ENCODE data around the gene ZBTB5.
"Not testable (repeated sequence)": the region's sequence is repeated elsewhere in the genome, so short reads cannot be mapped to it uniquely, and the experiment has no call there.

The ZBTB5 gene, protein sequence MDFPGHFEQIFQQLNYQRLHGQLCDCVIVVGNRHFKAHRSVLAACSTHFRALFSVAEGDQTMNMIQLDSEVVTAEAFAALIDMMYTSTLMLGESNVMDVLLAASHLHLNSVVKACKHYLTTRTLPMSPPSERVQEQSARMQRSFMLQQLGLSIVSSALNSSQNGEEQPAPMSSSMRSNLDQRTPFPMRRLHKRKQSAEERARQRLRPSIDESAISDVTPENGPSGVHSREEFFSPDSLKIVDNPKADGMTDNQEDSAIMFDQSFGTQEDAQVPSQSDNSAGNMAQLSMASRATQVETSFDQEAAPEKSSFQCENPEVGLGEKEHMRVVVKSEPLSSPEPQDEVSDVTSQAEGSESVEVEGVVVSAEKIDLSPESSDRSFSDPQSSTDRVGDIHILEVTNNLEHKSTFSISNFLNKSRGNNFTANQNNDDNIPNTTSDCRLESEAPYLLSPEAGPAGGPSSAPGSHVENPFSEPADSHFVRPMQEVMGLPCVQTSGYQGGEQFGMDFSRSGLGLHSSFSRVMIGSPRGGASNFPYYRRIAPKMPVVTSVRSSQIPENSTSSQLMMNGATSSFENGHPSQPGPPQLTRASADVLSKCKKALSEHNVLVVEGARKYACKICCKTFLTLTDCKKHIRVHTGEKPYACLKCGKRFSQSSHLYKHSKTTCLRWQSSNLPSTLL

DNA sequence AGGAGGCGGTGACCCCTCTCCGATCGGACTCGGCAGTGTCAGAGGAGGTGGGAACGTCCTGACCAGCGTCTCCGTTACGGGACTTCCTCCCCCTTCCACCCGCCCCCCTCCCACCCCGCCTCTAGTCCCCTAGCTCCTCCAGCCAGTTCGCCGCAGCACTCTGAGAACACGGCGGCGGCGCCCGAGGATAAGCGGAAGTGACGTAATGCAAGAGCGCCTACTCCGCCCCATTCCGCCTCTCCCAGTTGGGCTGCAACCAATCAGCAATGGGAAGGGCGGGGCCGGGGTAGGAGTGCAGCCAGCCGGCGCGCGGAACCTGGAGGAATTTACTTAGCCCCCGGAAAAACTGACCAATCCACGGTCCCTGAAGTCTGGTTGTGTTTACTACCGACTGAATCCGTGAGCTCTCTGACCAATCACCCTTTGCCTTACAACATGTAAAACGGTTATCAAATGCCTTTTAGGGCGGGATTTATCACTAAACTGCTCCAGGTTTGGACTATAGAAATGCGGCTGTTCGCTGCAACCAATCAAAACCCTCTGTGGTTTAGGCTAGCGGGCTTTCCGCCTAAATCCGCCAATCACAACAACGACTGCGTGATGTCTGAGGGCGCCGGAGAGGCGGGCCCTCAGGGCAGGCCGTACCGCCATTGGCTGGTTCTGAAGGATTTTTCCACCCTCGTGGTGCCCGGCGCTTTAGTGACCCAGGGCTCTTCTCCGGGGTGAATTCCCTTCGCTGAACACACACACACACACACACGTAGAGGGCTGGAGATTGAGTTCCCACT lies at the start of gene ZBTB5:
TSS of gene ZBTB5 (minus strand) at position 202 of the 788 bp plus-strand sequence. CDS start 22,899 bp downstream, outside the sequence.
- DNase-seq: peak; percentile 97 to 99

DNA sequence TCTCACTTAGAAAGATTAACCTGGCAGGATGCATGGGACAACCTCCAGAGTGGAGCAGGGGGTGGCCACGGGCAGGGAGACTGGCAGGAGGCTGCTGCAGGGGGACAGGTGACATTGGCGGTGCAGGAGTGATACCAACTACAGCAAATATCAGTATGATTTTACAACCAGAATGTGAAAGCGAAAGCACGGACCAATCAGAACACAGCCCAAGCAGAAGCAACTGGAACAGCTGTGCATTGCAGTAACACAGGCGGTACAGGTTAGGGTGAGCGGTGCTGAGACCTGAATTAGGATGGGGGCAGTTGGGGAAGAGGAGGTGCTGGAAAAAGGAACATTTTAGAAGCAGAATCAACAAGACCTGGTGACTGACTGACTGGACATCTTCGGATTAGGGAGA lies 49.7 kb upstream of the ZBTB5 start:
- DNase-seq: no peak

- not testable (repeated sequence) for DNase-seq
Measured at GRCh38 chr9:37514415-37514814, 49.2 kb upstream of the ZBTB5 start.

GRCh38 chr9:37512437-37512836 lies 47.2 kb upstream of the ZBTB5 start:
- no peak for DNase-seq

- DNase-seq: no peak
Measured at GRCh38 chr9:37511016-37512010, 46.1 kb upstream of the ZBTB5 start.

GRCh38 chr9:37510053-37510452 lies 44.8 kb upstream of the ZBTB5 start:
- not testable (repeated sequence) for DNase-seq

DNA sequence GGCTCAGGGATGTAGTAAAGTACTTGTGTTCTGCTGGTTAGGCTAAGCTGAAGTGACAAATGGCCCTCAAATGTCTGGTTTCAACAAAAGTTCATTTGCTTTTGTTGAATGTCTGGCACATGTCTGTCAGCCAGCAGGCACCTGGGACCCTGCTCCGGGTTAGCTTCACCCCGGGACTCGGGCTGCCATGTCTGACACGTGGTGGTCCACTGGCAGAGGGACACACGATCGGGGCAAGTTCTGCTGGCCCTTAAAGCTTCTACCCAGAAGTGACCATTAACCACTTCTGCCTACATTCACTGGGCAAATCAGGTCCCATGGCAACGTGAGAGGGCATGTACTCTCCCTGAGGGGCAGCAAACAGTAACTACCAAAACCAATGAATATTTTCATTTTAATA lies 44.3 kb upstream of the ZBTB5 start:
- no peak for DNase-seq

DNA sequence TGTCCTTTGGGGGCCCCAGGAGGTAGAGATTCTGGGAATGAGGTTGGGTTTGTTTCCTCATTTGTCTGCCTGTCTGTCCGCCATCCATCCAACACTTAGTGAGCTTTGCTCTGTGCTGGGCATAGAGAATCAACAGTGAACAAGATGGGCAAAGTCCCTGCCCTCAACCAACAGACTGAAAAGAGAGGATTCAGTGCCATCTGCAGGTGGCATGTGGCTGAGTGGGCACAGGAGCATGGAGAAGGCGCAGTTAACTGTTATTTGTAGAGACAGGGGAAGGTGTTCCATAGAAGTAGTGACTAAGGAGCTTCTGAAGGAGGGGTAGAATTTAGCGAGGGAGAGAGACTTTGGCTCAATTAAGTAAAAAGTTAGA lies 43.6 kb upstream of the ZBTB5 start:
- DNase-seq: no peak

DNA sequence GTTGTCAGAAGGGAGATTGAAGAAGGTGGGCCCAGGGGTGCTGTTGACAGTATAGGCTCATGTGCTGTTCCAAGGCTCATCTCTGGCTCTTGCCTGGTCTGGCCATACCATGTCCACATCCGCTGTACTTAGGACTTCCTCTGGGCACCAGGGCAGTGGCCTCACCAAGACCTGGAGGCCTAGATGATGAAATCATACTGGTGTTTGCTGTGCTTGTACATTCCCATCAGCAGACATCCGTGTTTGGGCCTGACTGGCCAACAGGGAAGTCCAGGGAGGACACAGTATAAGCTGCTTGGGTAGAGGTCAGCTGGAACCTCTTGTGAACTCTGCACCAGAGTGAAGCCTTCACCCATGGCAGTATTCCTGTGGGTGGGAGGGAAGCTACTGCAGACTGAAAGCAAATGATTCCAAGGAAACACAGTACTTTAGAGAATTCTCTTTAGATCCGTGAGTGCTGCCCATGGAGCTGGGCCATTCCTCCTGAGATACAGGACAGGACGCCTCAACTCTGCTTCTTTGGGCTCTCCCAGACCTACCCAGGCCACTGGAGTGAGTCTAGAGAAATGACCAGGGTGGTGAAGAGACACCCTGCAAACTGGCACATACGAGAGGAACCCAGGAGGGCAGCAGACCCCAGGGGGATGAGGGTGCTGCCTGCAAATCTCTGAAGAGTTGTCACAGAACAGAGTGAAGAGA lies 43.0 kb upstream of the ZBTB5 start:
- DNase-seq: no peak

GRCh38 chr9:37507566-37508134 lies 42.4 kb upstream of the ZBTB5 start:
- no peak for DNase-seq

DNA sequence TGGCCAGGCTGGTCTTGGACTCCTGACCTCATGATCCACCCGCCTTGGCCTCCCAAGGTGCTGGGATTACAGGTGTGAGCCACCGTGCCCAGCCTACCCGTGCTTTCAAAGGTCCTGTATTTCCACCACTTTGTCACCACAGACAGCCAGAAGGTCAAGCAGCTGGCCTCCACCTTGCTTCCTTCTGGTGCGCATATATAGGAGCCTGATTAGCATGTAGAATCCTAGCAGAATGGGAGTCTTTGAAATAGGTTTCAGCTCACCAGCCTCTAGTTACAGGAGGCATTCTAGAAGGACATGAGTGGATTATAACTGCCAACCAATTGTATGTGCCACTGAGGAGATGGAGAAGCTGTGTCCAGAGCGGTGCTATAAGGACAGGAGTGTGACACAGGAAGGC lies 39.4 kb upstream of the ZBTB5 start:
- DNase-seq: no peak

- no peak for DNase-seq
Measured at GRCh38 chr9:37503736-37504135, 38.5 kb upstream of the ZBTB5 start.

- DNase-seq: no peak
Measured at GRCh38 chr9:37501957-37502596, 36.8 kb upstream of the ZBTB5 start.

DNA sequence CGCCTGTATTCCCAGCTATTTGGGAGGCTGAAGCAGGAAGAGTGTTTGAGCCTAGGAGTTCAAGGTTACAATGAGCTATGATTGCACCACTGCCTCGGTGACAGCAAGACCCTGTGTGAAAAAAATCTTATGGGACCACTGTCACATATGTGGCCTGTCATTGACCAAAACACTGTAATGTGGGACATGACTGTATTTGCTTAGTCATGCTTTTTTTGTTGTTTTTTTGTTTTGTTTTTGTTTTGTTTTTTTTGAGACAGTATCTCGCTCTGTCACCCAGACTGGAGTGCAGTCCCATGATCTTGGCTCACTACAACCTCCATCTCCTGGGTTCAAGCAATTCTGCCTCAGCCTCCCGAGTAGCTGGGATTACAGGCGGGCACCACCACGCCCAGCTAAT lies 34.0 kb upstream of the ZBTB5 start:
- no peak for DNase-seq

- no peak for DNase-seq
Measured at GRCh38 chr9:37498457-37498856, 33.2 kb upstream of the ZBTB5 start.

DNA sequence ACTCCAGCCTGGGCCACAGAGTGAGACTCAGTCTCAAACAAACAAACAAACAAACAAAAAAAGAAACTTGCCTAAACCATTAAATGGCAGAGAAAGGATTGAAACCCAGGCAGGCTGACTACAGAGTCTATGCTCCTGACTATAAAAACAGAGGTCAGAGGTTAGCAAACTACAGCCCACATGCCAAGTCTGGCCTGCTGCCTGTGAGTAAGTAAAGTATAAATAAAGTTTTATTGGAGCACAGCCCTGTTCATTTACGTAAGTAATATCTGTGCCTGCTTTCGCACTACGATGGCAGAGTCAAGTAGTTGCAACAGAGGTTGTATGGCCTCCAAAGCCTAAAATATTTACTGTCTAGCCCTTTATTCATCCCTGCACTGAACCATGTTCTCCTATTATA lies 32.1 kb upstream of the ZBTB5 start:
- DNase-seq: no peak

- DNase-seq: no peak
Measured at GRCh38 chr9:37496020-37496419, 30.8 kb upstream of the ZBTB5 start.

GRCh38 chr9:37495571-37495970 lies 30.3 kb upstream of the ZBTB5 start:
- DNase-seq: no peak

- no peak for DNase-seq
Measured at GRCh38 chr9:37491939-37492338, 26.7 kb upstream of the ZBTB5 start.

DNA sequence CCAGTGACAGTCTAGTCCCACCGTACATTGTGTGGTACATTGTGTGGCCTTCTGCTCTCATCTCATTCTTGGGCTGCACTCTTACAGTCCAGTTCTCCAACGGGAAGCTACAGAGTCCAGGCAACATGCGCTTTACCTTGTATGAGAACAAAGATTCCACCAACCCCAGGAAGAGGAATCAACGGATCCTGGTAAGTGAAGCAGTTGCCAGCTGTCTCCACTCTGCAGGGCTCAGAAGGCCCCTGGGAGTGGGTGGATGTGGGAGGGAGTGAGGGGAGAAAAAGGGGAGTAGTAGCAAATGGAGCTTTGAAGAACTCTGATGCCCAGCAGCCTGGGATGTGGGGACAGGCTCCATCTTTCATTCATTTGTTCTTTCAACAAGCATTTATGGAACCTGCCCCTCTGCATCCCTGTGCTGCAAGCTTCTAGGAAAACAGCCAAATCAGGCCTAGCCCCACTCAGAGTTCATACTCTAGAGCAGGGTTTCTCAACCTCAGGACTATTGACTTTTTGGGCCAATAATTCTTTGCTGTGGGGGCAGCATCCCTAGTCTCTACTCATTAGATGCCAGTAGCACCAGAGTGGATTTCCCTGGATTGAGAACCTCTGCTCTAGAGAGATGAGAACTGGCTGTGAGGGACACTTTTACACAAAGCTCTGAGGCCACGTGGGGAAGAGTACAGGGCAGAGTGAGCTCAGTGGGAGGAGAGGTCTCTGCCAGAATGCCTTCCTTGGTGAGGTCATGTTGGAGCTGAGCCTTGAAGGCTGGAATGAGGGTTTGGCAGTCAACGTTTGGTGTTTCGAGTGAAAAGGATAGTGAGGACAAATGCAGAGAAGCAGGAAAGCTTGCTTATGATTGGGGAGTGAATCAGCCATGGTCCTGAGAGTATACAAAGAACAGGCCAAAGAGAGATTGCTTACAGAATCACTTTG lies 21.6 kb upstream of the ZBTB5 start:
- DNase-seq: no peak
